ENCODE data around the gene PPP1R7.
A peak's percentile ranks its signal among the peaks of the same experiment; 100 is the strongest.
"Not testable (repeated sequence)": the region's sequence is repeated elsewhere in the genome, so short reads cannot be mapped to it uniquely, and the experiment has no call there.

The PPP1R7 gene

GRCh38 chr2:241177526-241178334 is 27.5 kb downstream of the PPP1R7 start:
- DNase-seq, result no peak

GRCh38 chr2:241178961-241179360 is 28.7 kb downstream of the PPP1R7 start:
- DNase-seq, result no peak

GRCh38 chr2:241179899-241180298 is 29.6 kb downstream of the PPP1R7 start:
- no peak for DNase-seq

- DNase-seq, result no peak
Observed at GRCh38 chr2:241180495-241180894, 30.2 kb downstream of the PPP1R7 start.

GRCh38 chr2:241182126-241182525 is 31.9 kb downstream of the PPP1R7 start:
- no peak for DNase-seq

- no peak for DNase-seq
Observed at GRCh38 chr2:241182531-241183133, 32.4 kb downstream of the PPP1R7 start.

- DNase-seq, result no peak
Observed at GRCh38 chr2:241183221-241183620, 33.0 kb downstream of the PPP1R7 start.

- DNase-seq, result no peak
Observed at GRCh38 chr2:241184901-241185300, 34.6 kb downstream of the PPP1R7 start.

GRCh38 chr2:241185961-241186360 is 35.7 kb downstream of the PPP1R7 start:
- no peak for DNase-seq

- no peak for DNase-seq
Observed at GRCh38 chr2:241187101-241187917, 37.0 kb downstream of the PPP1R7 start.

- no peak for DNase-seq
Observed at GRCh38 chr2:241187918-241188234, 37.6 kb downstream of the PPP1R7 start.

- DNase-seq, result peak in 1 of 2 experiments; percentile 24
Observed at GRCh38 chr2:241188361-241189092, 38.3 kb downstream of the PPP1R7 start, which contains the start of gene ANO7. TSS of gene ANO7 (plus strand) at chr2:241188677. CDS start at chr2:241190064, 1,387 bp downstream.

- DNase-seq, result no peak
Observed at GRCh38 chr2:241189093-241189855, 39.0 kb downstream of the PPP1R7 start.

GRCh38 chr2:241189856-241190201 is 39.6 kb downstream of the PPP1R7 start:
- no peak for DNase-seq

GRCh38 chr2:241190291-241190981 is 40.2 kb downstream of the PPP1R7 start:
- no peak for DNase-seq

GRCh38 chr2:241191081-241191480 is 40.8 kb downstream of the PPP1R7 start:
- no peak for DNase-seq

- DNase-seq, result no peak
Observed at GRCh38 chr2:241193271-241193670, 43.0 kb downstream of the PPP1R7 start.

- no peak for DNase-seq
Observed at GRCh38 chr2:241194811-241195210, 44.5 kb downstream of the PPP1R7 start.

- DNase-seq, result no peak
Observed at GRCh38 chr2:241195506-241196130, 45.4 kb downstream of the PPP1R7 start.

GRCh38 chr2:241197246-241197645 is 47.0 kb downstream of the PPP1R7 start:
- DNase-seq, result not testable (repeated sequence)

GRCh38 chr2:241197947-241198346 is 47.7 kb downstream of the PPP1R7 start:
- DNase-seq, result no peak
